Measurements from ENCODE around the gene RITA1. TPM values are rescaled to one million over a fixed set of nuclear protein-coding genes. Genes with fewer than 3 reads are reported as not detected.

RITA1 gene
- total and polyA plus RNA-seq, 2 of the 4 experiments (the other 2 are of a cell fraction), result 14.2 to 14.7 TPM

DNA sequence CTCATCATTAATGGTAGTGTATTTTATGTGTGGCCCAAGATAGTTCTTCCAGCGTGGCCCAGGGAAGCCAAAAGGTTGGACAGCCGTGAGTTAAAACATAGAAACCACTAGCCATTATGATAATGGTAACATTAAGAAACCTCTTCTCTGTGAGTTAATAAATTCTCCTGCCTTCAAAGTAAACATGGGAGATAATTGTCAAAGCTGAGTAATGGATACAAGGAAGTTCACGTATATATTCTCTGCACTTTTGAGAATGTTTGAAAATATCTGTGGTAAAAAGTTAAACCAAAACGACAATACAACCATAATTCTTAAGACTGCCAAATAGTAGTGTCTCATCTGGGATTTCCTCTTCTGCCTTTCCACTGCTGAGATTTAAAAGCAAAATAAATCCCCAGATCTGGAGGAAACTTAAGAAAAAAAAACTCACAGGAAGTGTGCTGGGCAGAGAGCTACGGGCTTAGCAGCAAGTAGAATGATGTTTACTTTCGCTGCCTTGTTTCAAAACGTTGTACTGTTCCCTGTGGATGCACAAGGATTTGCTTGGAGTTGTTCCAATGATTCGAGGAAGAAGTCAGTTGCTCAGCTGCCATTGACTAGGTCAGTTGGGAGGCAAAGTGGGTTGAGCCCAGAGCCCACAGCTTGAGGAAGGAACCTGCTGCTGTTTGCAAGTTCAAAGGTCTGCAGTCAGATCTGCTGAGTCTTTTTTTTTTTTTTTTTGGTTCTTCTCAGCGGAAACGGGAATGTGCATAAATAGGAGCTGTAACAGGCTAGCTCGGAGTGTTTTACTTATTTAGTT is 37.4 kb downstream of the RITA1 start:
- Histone ChIP-seq H2BK120ac (ENCODE audit: low read depth, low read length) (no peak overlapping the region; the same call in 1 of the 2 replicates), H2BK20ac (ENCODE audit: low read depth, low read length) (0 out of 2 replicates have a peak overlapping the region, but pooled peaks have one; percentile 6), H3K36me3 (ENCODE audit: control insufficient read depth, insufficient read depth, low read length) (peaks cover 8% of the 10 kb centered on the region), H3K56ac (ENCODE audit: extremely low read depth, insufficient read depth, low read length) (no peak overlapping the region), H3K23ac (ENCODE audit: low read depth, low read length) (peak overlapping the region; percentile 31), H3K27me3 (ENCODE audit: control insufficient read depth, insufficient read depth, low read length) (no peaks in the 10 kb centered on the region), H2AFZ (replicated peaks; ENCODE audit: low read length, poor library complexity) (peak overlapping the region; percentile 15), H3K79me1 (ENCODE audit: low read depth in 1 of 2, low read length in 2 of 2) (peaks cover 0 to 16% of the 10 kb centered on the region in 2 experiments; a peak in 2 of 4 replicates), H2AK9ac (replicated peaks; ENCODE audit: low read depth, low read length, poor library complexity) (no peak overlapping the region), H3K9me1 (ENCODE audit: insufficient read depth, low read length) (peaks cover 7% of the 10 kb centered on the region), H3K14ac (replicated peaks; ENCODE audit: low read depth, low read length) (no peak overlapping the region), H2BK5ac (ENCODE audit: low read depth, low read length, poor library complexity, severe bottlenecking) (peak overlapping the region; percentile 2), H3K18ac (ENCODE audit: low read depth, low read length) (no peak overlapping the region), H3K9me3 (ENCODE audit: control insufficient read depth, insufficient read depth, low read length) (no peaks in the 10 kb centered on the region), H3K4me1 (ENCODE audit: control insufficient read depth, insufficient read depth, low read length) (peaks cover 4% of the 10 kb centered on the region), H2AK5ac (ENCODE audit: low read depth, low read length) (no peak overlapping the region), H3K27ac (ENCODE audit: insufficient read depth, low read length) (peak overlapping the region; percentile 52; the same call in 1 of the 2 replicates), H4K8ac (ENCODE audit: low read depth in 2 of 2, low read length in 2 of 2) (peak overlapping the region in 1 of 2 experiments; percentile 16; a peak in 1 of 4 replicates), H2BK15ac (ENCODE audit: low read depth, low read length) (no peak overlapping the region), H3K9ac (ENCODE audit: low read depth, low read length) (no peak overlapping the region), H4K5ac (ENCODE audit: low read depth, low read length) (no peak overlapping the region), H4K91ac (ENCODE audit: insufficient read depth, low read depth, low read length) (0 out of 2 replicates have a peak overlapping the region, but pooled peaks have one; percentile 5), H4K20me1 (ENCODE audit: insufficient read depth, low read length) (peaks cover 9% of the 10 kb centered on the region), H3K4me2 (ENCODE audit: low read depth, low read length) (peak overlapping the region; percentile 45), H3K4me3 (ENCODE audit: insufficient read depth, low read depth, low read length) (peak overlapping the region; percentile 53; the same call in 1 of the 2 replicates), H3K4ac (ENCODE audit: low read depth, low read length) (peak overlapping the region; percentile 42; the same call in 1 of the 2 replicates)
- ChIA-PET CTCF (interaction anchor here (0.6 to 1.3 kb wide), 4 partner anchors 10 to 125 kb away, joined by 3 to 4 read pairs (median 3); no protein-coding TSS in a partner anchor), POLR2A (ENCODE audit: unreplicated experiment) (interaction anchor here (0.5 to 0.7 kb wide), 4 partner anchors 8 to 432 kb away, joined by 3 to 7 read pairs (median 4); no protein-coding TSS in a partner anchor)
- intact Hi-C loops (cut with micrococcal nuclease) (no loop called here), dilution Hi-C loops (cut with HindIII; ENCODE audit: low sequenced_read_pairs, unreplicated experiment) (no loop called here), in situ Hi-C loops (cut with MboI; ENCODE audit: low sequenced_read_pairs) (no loop called here)
- peak; percentile 92 for DNase-seq
- TF ChIP-seq MAZ (IDR thresholded peaks at IDR 0.05; ENCODE audit: borderline replicate concordance, low read depth, low read length), result peak; percentile 7; the same call in 1 of the 2 replicates
- TF ChIP-seq MAFK (IDR thresholded peaks at IDR 0.05; ENCODE audit: low read depth, low read length), result peak; percentile 18; the same call in 1 of the 2 replicates
- no peak for TF ChIP-seq RFX5 (IDR thresholded peaks at IDR 0.05; ENCODE audit: low read depth, low read length)
- TF ChIP-seq SMC3 (IDR thresholded peaks at IDR 0.05; ENCODE audit: low read depth, low read length), result peak; percentile 9; the same call in 1 of the 2 replicates
- 0% methylated on average over 4 of the region's 11 CpGs; no CpG with 5 or more reads in 1 of the 2 experiments for WGBS, 2 experiments (ENCODE audit: extremely low coverage in 2 of 2, insufficient read length in 1 of 2)
- peak; percentile 22 for ATAC-seq (ENCODE audit: low read depth)
- BruUV-seq (replicated peaks), result no TSS peak

All from IMR-90 (cell line).